H9 (cell line): Measurements from ENCODE around the gene KRT84. TPM values are rescaled to one million over a fixed set of nuclear protein-coding genes. Genes with fewer than 3 reads are reported as not detected.

Source experiments
- DNase-seq: peaks from one replicate; pipeline ENCODE4 v3.0.0-alpha.2; 2017
- H2AFZ ChIP-seq: one replicate; pipeline ENCODE4 v1.6.1; 2013; ENCODE audit warnings: mild to moderate bottlenecking, low read length, control low read depth, moderate library complexity
- H2AK5ac ChIP-seq: 2 replicates; pipeline ENCODE4 v1.6.1; 2013; ENCODE audit warnings: low read length, control low read depth, mixed read lengths; ENCODE audit not compliant: insufficient read length
- H2BK120ac ChIP-seq: one replicate; pipeline ENCODE4 v1.6.1; 2013; ENCODE audit warnings: low read depth, mild to moderate bottlenecking, low read length, control low read depth, inconsistent platforms; ENCODE audit not compliant: poor library complexity, severe bottlenecking
- H2BK12ac ChIP-seq: 2 replicates; pipeline ENCODE4 v1.6.1; 2013; ENCODE audit warnings: low read length, control low read depth, mixed read lengths, low read depth; ENCODE audit not compliant: insufficient read length
- H2BK15ac ChIP-seq: 2 replicates; pipeline ENCODE4 v1.6.1; 2013; ENCODE audit warnings: low read depth, low read length, control low read depth
- H2BK20ac ChIP-seq: one replicate; pipeline ENCODE4 v1.6.1; 2013; ENCODE audit warnings: low read depth, mild to moderate bottlenecking, low read length, control low read depth, inconsistent platforms; ENCODE audit not compliant: poor library complexity, severe bottlenecking
- H2BK5ac ChIP-seq: 2 replicates; pipeline ENCODE4 v1.6.1; 2013; ENCODE audit warnings: low read length, control low read depth, mixed read lengths; ENCODE audit not compliant: insufficient read length
- H3K14ac ChIP-seq: 2 replicates; pipeline ENCODE4 v1.6.1; 2013; ENCODE audit warnings: low read length, control low read depth; ENCODE audit not compliant: insufficient read depth
- H3K18ac ChIP-seq: 2 replicates; pipeline ENCODE4 v1.6.1; 2013; ENCODE audit warnings: low read depth, mild to moderate bottlenecking, mixed read lengths, low read length, control low read depth; ENCODE audit not compliant: insufficient read length
- H3K23ac ChIP-seq: 2 replicates; pipeline ENCODE4 v1.6.1; 2013; ENCODE audit warnings: low read length, control low read depth, mixed read lengths, low read depth; ENCODE audit not compliant: insufficient read length
- H3K23me2 ChIP-seq: 2 replicates; pipeline ENCODE4 v1.6.1; 2013; ENCODE audit warnings: low read depth, mild to moderate bottlenecking, mixed read lengths, low read length, control low read depth; ENCODE audit not compliant: insufficient read length, poor library complexity, severe bottlenecking
- H3K27ac ChIP-seq: 2 replicates; pipeline ENCODE4 v1.5.1; 2013; ENCODE audit warnings: low read length, control low read depth, mixed read lengths, low read depth; ENCODE audit not compliant: insufficient read length
- H3K27me3 ChIP-seq: 2 replicates; pipeline ENCODE4 v1.6.1; 2013; ENCODE audit warnings: low read length, control low read depth, inconsistent platforms; ENCODE audit not compliant: insufficient read depth
- H3K4ac ChIP-seq: 2 replicates; pipeline ENCODE4 v1.6.1; 2013; ENCODE audit warnings: low read depth, mild to moderate bottlenecking, control low read depth, inconsistent platforms, low read length, moderate library complexity
- H3K4me1 ChIP-seq: 2 replicates; pipeline ENCODE4 v1.6.1; 2013; ENCODE audit warnings: low read length, control low read depth, inconsistent platforms; ENCODE audit not compliant: insufficient read depth
- H3K4me2 ChIP-seq: 2 replicates; pipeline ENCODE4 v1.6.1; 2013; ENCODE audit warnings: low read length, control low read depth, mixed read lengths; ENCODE audit not compliant: insufficient read length, insufficient read depth
- H3K56ac ChIP-seq: 2 replicates; pipeline ENCODE4 v1.6.1; 2013; ENCODE audit warnings: low read depth, mild to moderate bottlenecking, mixed read lengths, low read length, control low read depth; ENCODE audit not compliant: insufficient read length
- H3K79me1 ChIP-seq: 2 replicates; pipeline ENCODE4 v1.6.1; 2013; ENCODE audit warnings: low read depth, mild to moderate bottlenecking, moderate library complexity, low read length, control low read depth, inconsistent platforms; ENCODE audit not compliant: insufficient read depth, poor library complexity, severe bottlenecking
- H3K79me2 ChIP-seq: 2 replicates; pipeline ENCODE4 v1.6.1; 2013; ENCODE audit warnings: low read length, control low read depth, inconsistent platforms; ENCODE audit not compliant: insufficient read depth
- H3K9ac ChIP-seq: 2 replicates; pipeline ENCODE4 v1.6.1; 2013; ENCODE audit warnings: low read length, control low read depth, mixed read lengths; ENCODE audit not compliant: insufficient read length; ENCODE audit errors: extremely low read depth
- H3K9me3 ChIP-seq: one replicate; pipeline ENCODE4 v1.6.1; 2013; ENCODE audit warnings: low read depth, low read length, inconsistent platforms; ENCODE audit not compliant: control insufficient read depth
- H3T11ph ChIP-seq: one replicate; pipeline ENCODE4 v1.6.1; 2013; ENCODE audit warnings: mild to moderate bottlenecking, low read length, control low read depth, inconsistent platforms
- H4K20me1 ChIP-seq: one replicate; pipeline ENCODE4 v1.6.1; 2013; ENCODE audit not compliant: control insufficient read depth, insufficient read length, insufficient read depth
- H4K5ac ChIP-seq: 2 replicates; pipeline ENCODE4 v1.6.1; 2013; ENCODE audit warnings: low read depth, mild to moderate bottlenecking, mixed read lengths, low read length, control low read depth; ENCODE audit not compliant: insufficient read length
- H4K8ac ChIP-seq: replicated peaks from 2 replicates; pipeline ENCODE4 v1.6.1; 2013; ENCODE audit warnings: low read length, control low read depth, mixed read lengths, low read depth; ENCODE audit not compliant: insufficient read length
- H4K91ac ChIP-seq: 2 replicates; pipeline ENCODE4 v1.6.1; 2013; ENCODE audit warnings: low read depth, mild to moderate bottlenecking, moderate library complexity, mixed read lengths, low read length, control low read depth; ENCODE audit not compliant: insufficient read length
- H3K27ac Mint-ChIP-seq, 3 experiments: 2 replicates in 2 of 3; 3 replicates in 1 of 3; pipeline ENCODE4 v1.8.0; 2020 to 2021; ENCODE audit warnings: mixed read lengths in 3 of 3, mild to moderate bottlenecking in 1 of 3, moderate library complexity in 1 of 3
- H3K27me3 Mint-ChIP-seq: 2 replicates; pipeline ENCODE4 v1.8.0; 2021; ENCODE audit warnings: low read depth, mild to moderate bottlenecking, moderate library complexity, mixed read lengths
- H3K36me3 Mint-ChIP-seq, 3 experiments: 2 replicates in 2 of 3; 3 replicates in 1 of 3; pipeline ENCODE4 v1.8.0; 2020 to 2021; ENCODE audit warnings: low read depth in 3 of 3, mixed read lengths in 3 of 3; ENCODE audit not compliant: insufficient read depth in 1 of 3
- H3K4me1 Mint-ChIP-seq, 2 experiments: 2 replicates each; pipeline ENCODE4 v1.8.0; 2020; ENCODE audit warnings: mixed read lengths in 2 of 2
- H3K4me3 Mint-ChIP-seq, 2 experiments: 2 replicates in 1 of 2; 3 replicates in 1 of 2; pipeline ENCODE4 v1.8.0; 2020 to 2021; ENCODE audit warnings: mild to moderate bottlenecking in 2 of 2, mixed read lengths in 2 of 2, moderate library complexity in 1 of 2
- H3K9me3 Mint-ChIP-seq, 2 experiments: 2 replicates in 1 of 2; 3 replicates in 1 of 2; pipeline ENCODE4 v1.8.0; 2020; ENCODE audit warnings: mild to moderate bottlenecking in 2 of 2, mixed read lengths in 2 of 2, moderate library complexity in 1 of 2
- WGBS: extraction: QIAGEN DNeasy Blood & Tissue Kit; methylation state at CpG from one replicate; pipeline ENCODE4 v1.1.7; 2013; ENCODE audit warnings: missing lambda C conversion rate, low lambda C conversion rate, mixed read lengths; ENCODE audit not compliant: insufficient read length; ENCODE audit errors: extremely low coverage; 5-methylcytosine and 5-hydroxymethylcytosine counted together
- total RNA-seq: library from RNA; stranded (reverse); gene quantifications from 2 replicates; pipeline ENCODE4 v1.2.1, GENCODE V29; 2021
- TF ChIP-seq, protein P1 (sequence below): fragments of 200-600 bp; sonication (generic); conservative IDR thresholded peaks from 3 replicates; pipeline ENCODE4 v1.8.0; 2021; ENCODE audit warnings: antibody characterized with exemption, mild to moderate bottlenecking

Gene KRT84
- total RNA-seq, 1 experiment from 2014 or later, result not detected

DNA sequence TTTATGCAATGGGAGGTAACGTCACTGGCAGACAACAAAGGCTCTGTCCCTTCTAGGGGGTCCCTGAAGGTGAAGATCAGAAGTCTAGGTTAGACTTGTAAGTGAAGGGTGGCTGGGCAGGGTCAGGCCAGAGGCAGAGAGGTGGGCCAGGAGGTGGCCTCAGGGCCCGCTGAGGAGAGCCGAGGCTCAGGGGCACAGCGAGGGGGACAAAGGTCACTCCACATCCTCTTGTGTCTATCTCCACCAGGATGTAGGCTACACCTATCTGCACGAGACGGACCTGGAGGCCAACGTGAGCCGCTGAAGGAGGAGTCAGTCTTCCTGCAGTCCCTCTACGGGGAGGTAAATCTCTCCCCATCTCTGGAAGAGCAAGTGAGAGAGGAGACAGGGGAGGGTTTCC lies 38.4 kb downstream of the KRT84 start:
- H3K9ac ChIP-seq, result no peak overlapping the region
- no peak overlapping the region for H2BK12ac ChIP-seq
- DNase-seq, result no peak
- H3K4ac ChIP-seq, result no peak overlapping the region
- H3K4me1 Mint-ChIP-seq, result no peaks in the 10 kb centered on the region
- no peaks in the 10 kb centered on the region for H3K36me3 Mint-ChIP-seq
- no peak overlapping the region for H3K23ac ChIP-seq
- no peak overlapping the region for H2AK5ac ChIP-seq
- H3K4me2 ChIP-seq, result no peak overlapping the region
- no peak overlapping the region for H2BK20ac ChIP-seq
- H3T11ph ChIP-seq, result no peak overlapping the region
- no peak overlapping the region for H3K27ac ChIP-seq
- no peak overlapping the region for H2BK5ac ChIP-seq
- H3K27me3 ChIP-seq, result no peaks in the 10 kb centered on the region
- no peaks in the 10 kb centered on the region for H3K79me1 ChIP-seq
- H2BK120ac ChIP-seq, result no peak overlapping the region
- no peak overlapping the region for H3K56ac ChIP-seq
- no CpG with 5 or more reads among the region's 9 CpGs for WGBS
- H2AFZ ChIP-seq, result no peak overlapping the region
- no peak overlapping the region for H4K5ac ChIP-seq
- no peaks in the 10 kb centered on the region for H3K9me3 ChIP-seq
- H4K91ac ChIP-seq, result no peak overlapping the region
- H3K27me3 Mint-ChIP-seq, result peaks cover 6% of the 10 kb centered on the region
- H3K4me3 Mint-ChIP-seq, result no peak overlapping the region
- H4K8ac ChIP-seq, result no peak overlapping the region
- H3K9me3 Mint-ChIP-seq, result peaks cover 5 to 7% of the 10 kb centered on the region in 2 experiments; a peak in 2 of 5 replicates
- H4K20me1 ChIP-seq, result no peaks in the 10 kb centered on the region
- TF ChIP-seq, protein P1, sequence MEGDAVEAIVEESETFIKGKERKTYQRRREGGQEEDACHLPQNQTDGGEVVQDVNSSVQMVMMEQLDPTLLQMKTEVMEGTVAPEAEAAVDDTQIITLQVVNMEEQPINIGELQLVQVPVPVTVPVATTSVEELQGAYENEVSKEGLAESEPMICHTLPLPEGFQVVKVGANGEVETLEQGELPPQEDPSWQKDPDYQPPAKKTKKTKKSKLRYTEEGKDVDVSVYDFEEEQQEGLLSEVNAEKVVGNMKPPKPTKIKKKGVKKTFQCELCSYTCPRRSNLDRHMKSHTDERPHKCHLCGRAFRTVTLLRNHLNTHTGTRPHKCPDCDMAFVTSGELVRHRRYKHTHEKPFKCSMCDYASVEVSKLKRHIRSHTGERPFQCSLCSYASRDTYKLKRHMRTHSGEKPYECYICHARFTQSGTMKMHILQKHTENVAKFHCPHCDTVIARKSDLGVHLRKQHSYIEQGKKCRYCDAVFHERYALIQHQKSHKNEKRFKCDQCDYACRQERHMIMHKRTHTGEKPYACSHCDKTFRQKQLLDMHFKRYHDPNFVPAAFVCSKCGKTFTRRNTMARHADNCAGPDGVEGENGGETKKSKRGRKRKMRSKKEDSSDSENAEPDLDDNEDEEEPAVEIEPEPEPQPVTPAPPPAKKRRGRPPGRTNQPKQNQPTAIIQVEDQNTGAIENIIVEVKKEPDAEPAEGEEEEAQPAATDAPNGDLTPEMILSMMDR, result no peak
- H3K23me2 ChIP-seq, result no peaks in the 10 kb centered on the region
- H3K79me2 ChIP-seq, result no peaks in the 10 kb centered on the region
- H3K14ac ChIP-seq, result no peak overlapping the region
- H2BK15ac ChIP-seq, result no peak overlapping the region
- no peak overlapping the region for H3K27ac Mint-ChIP-seq
- H3K4me1 ChIP-seq, result no peaks in the 10 kb centered on the region
- H3K18ac ChIP-seq, result no peak overlapping the region
